ENCODE measurements around the gene PTMS.

Gene PTMS

DNA sequence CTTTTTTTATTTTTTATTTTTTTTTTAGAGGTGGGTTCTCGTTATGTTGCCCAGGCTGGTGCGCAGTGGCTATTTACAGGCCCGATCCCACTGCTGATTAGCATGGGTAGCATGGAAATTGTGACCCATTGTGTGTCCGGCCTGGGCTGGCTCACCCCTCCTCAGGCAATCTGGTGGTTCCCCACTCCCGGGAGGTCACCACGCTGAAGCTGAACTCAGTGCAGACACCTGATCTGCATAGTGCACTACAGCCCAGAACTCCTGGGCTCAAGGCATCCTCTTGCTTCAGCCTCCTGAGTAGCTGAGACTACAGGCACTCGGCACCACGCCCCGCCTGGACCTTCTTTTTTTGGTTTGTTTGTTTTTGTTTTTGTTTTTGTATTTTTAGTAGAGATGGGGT lies 17.7 kb downstream of the PTMS start:
- no peak for DNase-seq (ENCODE audit: low read depth)
- H3K4me3 ChIP-seq (ENCODE audit: low read depth, low read length) = no peak overlapping the region
- TF ChIP-seq, protein P1, sequence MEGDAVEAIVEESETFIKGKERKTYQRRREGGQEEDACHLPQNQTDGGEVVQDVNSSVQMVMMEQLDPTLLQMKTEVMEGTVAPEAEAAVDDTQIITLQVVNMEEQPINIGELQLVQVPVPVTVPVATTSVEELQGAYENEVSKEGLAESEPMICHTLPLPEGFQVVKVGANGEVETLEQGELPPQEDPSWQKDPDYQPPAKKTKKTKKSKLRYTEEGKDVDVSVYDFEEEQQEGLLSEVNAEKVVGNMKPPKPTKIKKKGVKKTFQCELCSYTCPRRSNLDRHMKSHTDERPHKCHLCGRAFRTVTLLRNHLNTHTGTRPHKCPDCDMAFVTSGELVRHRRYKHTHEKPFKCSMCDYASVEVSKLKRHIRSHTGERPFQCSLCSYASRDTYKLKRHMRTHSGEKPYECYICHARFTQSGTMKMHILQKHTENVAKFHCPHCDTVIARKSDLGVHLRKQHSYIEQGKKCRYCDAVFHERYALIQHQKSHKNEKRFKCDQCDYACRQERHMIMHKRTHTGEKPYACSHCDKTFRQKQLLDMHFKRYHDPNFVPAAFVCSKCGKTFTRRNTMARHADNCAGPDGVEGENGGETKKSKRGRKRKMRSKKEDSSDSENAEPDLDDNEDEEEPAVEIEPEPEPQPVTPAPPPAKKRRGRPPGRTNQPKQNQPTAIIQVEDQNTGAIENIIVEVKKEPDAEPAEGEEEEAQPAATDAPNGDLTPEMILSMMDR (IDR thresholded peaks at IDR 0.05; ENCODE audit: low read depth, low read length) = no peak

GRCh38 chr12:6784296-6784695 lies 18.1 kb downstream of the PTMS start:
- no peak for TF ChIP-seq MAX (IDR thresholded peaks at IDR 0.05; ENCODE audit: low read depth, low read length)
- TF ChIP-seq MYC (IDR thresholded peaks at IDR 0.05; ENCODE audit: low read depth, low read length) = no peak
- TF ChIP-seq, protein P1 (IDR thresholded peaks at IDR 0.05; ENCODE audit: low read depth, low read length) = no peak
- no peak for TF ChIP-seq POLR2A (IDR thresholded peaks at IDR 0.05; ENCODE audit: extremely low read depth, insufficient read length)
- no peak overlapping the region for H3K4me3 ChIP-seq (ENCODE audit: low read depth, low read length)
- no peak for DNase-seq (ENCODE audit: low read depth)

DNA sequence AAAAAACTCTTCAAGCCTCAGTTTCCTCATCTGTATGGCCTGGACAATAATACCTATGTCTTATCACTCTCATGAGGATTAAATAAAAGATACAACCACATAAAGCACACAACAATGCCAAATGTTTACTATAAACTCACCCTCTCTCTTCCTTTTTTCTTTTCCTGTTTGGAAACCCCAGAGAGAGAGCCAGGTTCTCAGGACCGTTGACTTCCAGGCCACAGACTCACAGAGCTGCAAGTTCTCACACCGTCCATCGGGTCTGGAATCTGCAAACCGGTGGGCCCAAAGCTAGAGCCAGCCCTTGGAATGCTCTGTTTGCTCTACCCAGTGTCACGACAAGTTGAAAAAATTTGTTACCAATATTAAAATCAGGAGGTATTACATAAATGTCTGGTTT lies 18.6 kb downstream of the PTMS start:
- DNase-seq (ENCODE audit: low read depth) = no peak
- no peak for TF ChIP-seq MAX (IDR thresholded peaks at IDR 0.05; ENCODE audit: low read depth, low read length)
- TF ChIP-seq POLR2A (IDR thresholded peaks at IDR 0.05; ENCODE audit: extremely low read depth, insufficient read length) = no peak
- no peak for TF ChIP-seq MYC (IDR thresholded peaks at IDR 0.05; ENCODE audit: low read depth, low read length)
- TF ChIP-seq, protein P1 (IDR thresholded peaks at IDR 0.05; ENCODE audit: low read depth, low read length) = no peak
- H3K4me3 ChIP-seq (ENCODE audit: low read depth, low read length) = no peak overlapping the region

- no peak overlapping the region for H3K4me3 ChIP-seq (ENCODE audit: low read depth, low read length)
- DNase-seq (ENCODE audit: low read depth) = no peak
- TF ChIP-seq MAX (IDR thresholded peaks at IDR 0.05; ENCODE audit: low read depth, low read length) = no peak
- TF ChIP-seq, protein P1 (IDR thresholded peaks at IDR 0.05; ENCODE audit: low read depth, low read length) = no peak
Observed at GRCh38 chr12:6786416-6787094, 20.4 kb downstream of the PTMS start.

GRCh38 chr12:6787309-6787708 lies 21.1 kb downstream of the PTMS start:
- DNase-seq (ENCODE audit: low read depth) = no peak
- H3K4me3 ChIP-seq (ENCODE audit: low read depth, low read length) = no peak overlapping the region
- TF ChIP-seq POLR2A (IDR thresholded peaks at IDR 0.05; ENCODE audit: extremely low read depth, insufficient read length) = no peak
- TF ChIP-seq, protein P1 (IDR thresholded peaks at IDR 0.05; ENCODE audit: low read depth, low read length) = no peak
- no peak for TF ChIP-seq MYC (IDR thresholded peaks at IDR 0.05; ENCODE audit: low read depth, low read length)
- TF ChIP-seq MAX (IDR thresholded peaks at IDR 0.05; ENCODE audit: low read depth, low read length) = no peak

All from NB4 (cell line).